B cell (primary cell): Measurements from ENCODE around the gene HSPB9.
"Not testable (repeated sequence)": the region's sequence is repeated elsewhere in the genome, so short reads cannot be mapped to it uniquely, and the experiment has no call there.

Source experiments
- CTCF ChIP-seq: fragments of 200-600 bp; IDR thresholded peaks from one replicate; pipeline ENCODE4 v1.8.0; 2022; ENCODE audit warnings: antibody characterized with exemption, mild to moderate bottlenecking
- EZH2 ChIP-seq: IDR thresholded peaks from 2 replicates; pipeline ENCODE4 v1.6.1; 2012; ENCODE audit warnings: borderline replicate concordance, low read depth, mild to moderate bottlenecking, moderate library complexity, low read length; ENCODE audit not compliant: insufficient read depth, poor library complexity, severe bottlenecking

GRCh38 chr17:42143138-42143537 is 20.5 kb downstream of the HSPB9 start:
- not testable (repeated sequence) for TF ChIP-seq EZH2, CTCF
